Measurements from ENCODE around the gene BTBD9. TPM values are rescaled to one million over a fixed set of nuclear protein-coding genes. Genes with fewer than 3 reads are reported as not detected.

BTBD9 gene
- total RNA-seq, 1 donor = 25.3 TPM

- peak; percentile 50 for DNase-seq (ENCODE audit: insufficient read length, low spot score, missing footprints)
- H4K20me1 ChIP-seq (ENCODE audit: insufficient read depth, low read length) = no peaks in the 10 kb centered on the region
- H3K27me3 ChIP-seq (ENCODE audit: insufficient read depth, low read length) = no peaks in the 10 kb centered on the region
- H3K27ac ChIP-seq (ENCODE audit: low read depth, low read length) = no peak overlapping the region
- peaks cover 8% of the 10 kb centered on the region for H3K4me1 ChIP-seq (ENCODE audit: insufficient read depth, low read length)
- no peaks in the 10 kb centered on the region for H3K79me2 ChIP-seq (ENCODE audit: insufficient read depth, low read length)
- peak overlapping the region; percentile 24 for H2AFZ ChIP-seq (ENCODE audit: low read length)
- no peak overlapping the region for H3K4me3 ChIP-seq (ENCODE audit: insufficient read depth, low read length)
- H3K9me3 ChIP-seq (ENCODE audit: low read depth, low read length) = peaks cover 1% of the 10 kb centered on the region
- H3K36me3 ChIP-seq (ENCODE audit: insufficient read depth, low read length) = no peaks in the 10 kb centered on the region
- no peak overlapping the region for H3K4me2 ChIP-seq (ENCODE audit: insufficient read depth, low read length)
- TF ChIP-seq, protein P1, sequence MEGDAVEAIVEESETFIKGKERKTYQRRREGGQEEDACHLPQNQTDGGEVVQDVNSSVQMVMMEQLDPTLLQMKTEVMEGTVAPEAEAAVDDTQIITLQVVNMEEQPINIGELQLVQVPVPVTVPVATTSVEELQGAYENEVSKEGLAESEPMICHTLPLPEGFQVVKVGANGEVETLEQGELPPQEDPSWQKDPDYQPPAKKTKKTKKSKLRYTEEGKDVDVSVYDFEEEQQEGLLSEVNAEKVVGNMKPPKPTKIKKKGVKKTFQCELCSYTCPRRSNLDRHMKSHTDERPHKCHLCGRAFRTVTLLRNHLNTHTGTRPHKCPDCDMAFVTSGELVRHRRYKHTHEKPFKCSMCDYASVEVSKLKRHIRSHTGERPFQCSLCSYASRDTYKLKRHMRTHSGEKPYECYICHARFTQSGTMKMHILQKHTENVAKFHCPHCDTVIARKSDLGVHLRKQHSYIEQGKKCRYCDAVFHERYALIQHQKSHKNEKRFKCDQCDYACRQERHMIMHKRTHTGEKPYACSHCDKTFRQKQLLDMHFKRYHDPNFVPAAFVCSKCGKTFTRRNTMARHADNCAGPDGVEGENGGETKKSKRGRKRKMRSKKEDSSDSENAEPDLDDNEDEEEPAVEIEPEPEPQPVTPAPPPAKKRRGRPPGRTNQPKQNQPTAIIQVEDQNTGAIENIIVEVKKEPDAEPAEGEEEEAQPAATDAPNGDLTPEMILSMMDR (IDR thresholded peaks at IDR 0.05; ENCODE audit: extremely low read depth, low read depth, low read length) = peak; percentile 39
Observed at GRCh38 chr6:38337819-38338465, 301.8 kb downstream of the BTBD9 start.

GRCh38 chr6:38336922-38337321, 302.8 kb downstream of the BTBD9 start:
- no peak for DNase-seq (ENCODE audit: insufficient read length, low spot score, missing footprints)
- no peaks in the 10 kb centered on the region for H3K36me3 ChIP-seq (ENCODE audit: insufficient read depth, low read length)
- TF ChIP-seq, protein P1 (IDR thresholded peaks at IDR 0.05; ENCODE audit: extremely low read depth, low read depth, low read length) = no peak
- no peak overlapping the region for H3K27ac ChIP-seq (ENCODE audit: low read depth, low read length)
- no peak overlapping the region for H3K4me3 ChIP-seq (ENCODE audit: insufficient read depth, low read length)
- H4K20me1 ChIP-seq (ENCODE audit: insufficient read depth, low read length) = no peaks in the 10 kb centered on the region
- H3K4me1 ChIP-seq (ENCODE audit: insufficient read depth, low read length) = peaks cover 8% of the 10 kb centered on the region
- no peaks in the 10 kb centered on the region for H3K79me2 ChIP-seq (ENCODE audit: insufficient read depth, low read length)
- no peaks in the 10 kb centered on the region for H3K27me3 ChIP-seq (ENCODE audit: insufficient read depth, low read length)
- H2AFZ ChIP-seq (ENCODE audit: low read length) = no peak overlapping the region
- H3K4me2 ChIP-seq (ENCODE audit: insufficient read depth, low read length) = no peak overlapping the region
- H3K9me3 ChIP-seq (ENCODE audit: low read depth, low read length) = peaks cover 1% of the 10 kb centered on the region

- Histone ChIP-seq H3K4me3 (ENCODE audit: insufficient read depth, low read length) (no peak overlapping the region), H3K27ac (ENCODE audit: low read depth, low read length) (no peak overlapping the region), H3K9me3 (ENCODE audit: low read depth, low read length) (no peaks in the 10 kb centered on the region), H3K4me2 (ENCODE audit: insufficient read depth, low read length) (no peak overlapping the region), H3K27me3 (ENCODE audit: insufficient read depth, low read length) (no peaks in the 10 kb centered on the region), H3K36me3 (ENCODE audit: insufficient read depth, low read length) (no peaks in the 10 kb centered on the region), H3K4me1 (ENCODE audit: insufficient read depth, low read length) (no peaks in the 10 kb centered on the region), H3K79me2 (ENCODE audit: insufficient read depth, low read length) (no peaks in the 10 kb centered on the region), H2AFZ (ENCODE audit: low read length) (no peak overlapping the region), H4K20me1 (ENCODE audit: insufficient read depth, low read length) (no peaks in the 10 kb centered on the region)
- no peak for DNase-seq (ENCODE audit: insufficient read length, low spot score, missing footprints)
- TF ChIP-seq, protein P1 (IDR thresholded peaks at IDR 0.05; ENCODE audit: extremely low read depth, low read depth, low read length) = no peak
Observed at GRCh38 chr6:38326837-38327236, 312.9 kb downstream of the BTBD9 start.

DNA sequence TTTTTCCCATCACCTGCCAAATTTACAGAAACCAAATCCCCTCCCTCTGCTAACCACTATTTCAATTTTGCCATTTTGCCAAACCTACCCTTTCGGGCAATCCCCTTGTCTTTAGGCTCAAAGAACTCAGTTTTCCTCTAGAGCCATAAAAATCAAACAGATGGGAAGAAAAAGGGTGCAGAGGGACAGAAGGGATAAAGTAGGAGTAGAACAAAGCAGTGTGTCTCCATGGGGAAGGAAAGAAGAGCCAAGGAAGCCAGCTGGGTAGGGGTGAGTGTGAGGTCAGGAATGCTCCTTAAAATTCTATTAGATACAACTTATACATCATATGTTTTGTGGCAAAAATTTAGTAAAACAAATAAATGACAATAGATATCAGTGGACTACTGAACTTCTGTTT, 316.5 kb downstream of the BTBD9 start:
- Histone ChIP-seq H3K9me3 (ENCODE audit: low read depth, low read length) (no peaks in the 10 kb centered on the region), H3K4me2 (ENCODE audit: insufficient read depth, low read length) (no peak overlapping the region), H2AFZ (ENCODE audit: low read length) (no peak overlapping the region), H3K79me2 (ENCODE audit: insufficient read depth, low read length) (no peaks in the 10 kb centered on the region), H3K4me1 (ENCODE audit: insufficient read depth, low read length) (no peaks in the 10 kb centered on the region), H3K36me3 (ENCODE audit: insufficient read depth, low read length) (no peaks in the 10 kb centered on the region), H3K4me3 (ENCODE audit: insufficient read depth, low read length) (no peak overlapping the region), H4K20me1 (ENCODE audit: insufficient read depth, low read length) (peaks cover 2% of the 10 kb centered on the region), H3K27ac (ENCODE audit: low read depth, low read length) (no peak overlapping the region), H3K27me3 (ENCODE audit: insufficient read depth, low read length) (no peaks in the 10 kb centered on the region)
- no peak for DNase-seq (ENCODE audit: insufficient read length, low spot score, missing footprints)
- TF ChIP-seq, protein P1 (IDR thresholded peaks at IDR 0.05; ENCODE audit: extremely low read depth, low read depth, low read length) = no peak

Measured in osteoblast (primary cell).